CD4-positive, alpha-beta T cell (primary cell): ENCODE data around the gene SYCP3. TPM values are rescaled to one million over a fixed set of nuclear protein-coding genes. Genes with fewer than 3 reads are reported as not detected.
A peak's percentile ranks its signal among the peaks of the same experiment; 100 is the strongest.

Source experiments
- ATAC-seq: fragments of 200-7000 bp; cut with Tn5 transposase; one replicate; pipeline ENCODE4 v1.10.0; 2022; ENCODE audit warnings: mild to moderate bottlenecking; ENCODE audit not compliant: poor library complexity
- CTCF ChIA-PET: fragments of 350-600 bp; sonication (Branson Sonifier 250); formaldehyde crosslinking; loops from one replicate; lab custom pipeline; 2021; ENCODE audit warnings: antibody characterized with exemption, inconsistent platforms; lab: Charles Lee
- POLR2A ChIA-PET: fragments of 350-600 bp; sonication (Branson Sonifier 250); formaldehyde crosslinking; loops from one replicate; lab custom pipeline; 2021; ENCODE audit warnings: antibody characterized with exemption, inconsistent platforms; lab: Charles Lee
- DNase-seq, 14 experiments: peaks; one replicate each; pipeline ENCODE4 v3.0.0-alpha.2; 2013 to 2020; ENCODE audit warnings: mixed read lengths in 2 of 14
- H3K27ac ChIP-seq, 2 donors: one replicate each; pipeline versions ENCODE4 v1.5.1 to v1.7.0; 2013; ENCODE audit warnings: low read length in 2 of 2, low read depth in 1 of 2, mild to moderate bottlenecking in 1 of 2
- H3K27me3 ChIP-seq, 2 experiments: 1 replicate in 1 of 2; 2 replicates in 1 of 2; pipeline versions ENCODE4 v1.6.1 to v1.7.0; 2013; ENCODE audit warnings: low read length in 2 of 2, control low read depth in 1 of 2, mild to moderate bottlenecking in 1 of 2, moderate library complexity in 1 of 2; ENCODE audit not compliant: insufficient read depth in 2 of 2, control insufficient read depth in 1 of 2
- H3K36me3 ChIP-seq: one replicate; pipeline ENCODE4 v1.6.1; 2013; ENCODE audit warnings: low read length, control low read depth; ENCODE audit not compliant: insufficient read depth
- H3K4me1 ChIP-seq: one replicate; pipeline ENCODE4 v1.6.1; 2013; ENCODE audit warnings: low read length, control low read depth; ENCODE audit not compliant: insufficient read depth
- H3K4me3 ChIP-seq: one replicate; pipeline ENCODE4 v1.5.1; 2013; ENCODE audit warnings: mild to moderate bottlenecking, low read length, moderate library complexity
- H3K9me3 ChIP-seq, 2 experiments: 1 replicate in 1 of 2; 2 replicates in 1 of 2; pipeline versions ENCODE4 v1.6.1 to v1.7.0; 2013; ENCODE audit warnings: low read length in 2 of 2, mild to moderate bottlenecking in 2 of 2, control low read depth in 1 of 2, moderate library complexity in 1 of 2; ENCODE audit not compliant: control insufficient read depth in 1 of 2, insufficient read depth in 1 of 2
- H3K27ac Mint-ChIP-seq: one replicate; pipeline ENCODE4 v1.8.0; 2020; ENCODE audit warnings: mixed read lengths
- H3K27me3 Mint-ChIP-seq: one replicate; pipeline ENCODE4 v1.8.0; 2021; ENCODE audit warnings: mixed read lengths
- H3K36me3 Mint-ChIP-seq: one replicate; pipeline ENCODE4 v1.8.0; 2021; ENCODE audit warnings: low read depth, mixed read lengths
- H3K4me1 Mint-ChIP-seq: one replicate; pipeline ENCODE4 v1.8.0; 2021; ENCODE audit warnings: low read depth, mixed read lengths
- H3K4me3 Mint-ChIP-seq: one replicate; pipeline ENCODE4 v1.8.0; 2020; ENCODE audit warnings: mild to moderate bottlenecking, mixed read lengths
- H3K9me3 Mint-ChIP-seq: one replicate; pipeline ENCODE4 v1.8.0; 2020; ENCODE audit warnings: mixed read lengths
- intact Hi-C, 2 experiments: fragments of 100-400 bp; cut with DNase I in 1 of 2; cut with micrococcal nuclease in 1 of 2; formaldehyde crosslinking; loops; one replicate each; pipeline versions ENCODE4 v1.15.1 to v1.9.0; 2023 to 2025; cut with DNase I, micrococcal nuclease
- total RNA-seq, 174 experiments: library from RNA in 2 of 174; stranded (reverse) in 2 of 174; gene quantifications; one replicate each; pipeline ENCODE4 v1.2.3 and lab custom pipeline; 2021 to 2026
- TF ChIP-seq, protein P1 (sequence below): fragments of 200-600 bp; IDR thresholded peaks from one replicate; pipeline ENCODE4 v1.8.0; 2022; ENCODE audit warnings: antibody characterized with exemption, mild to moderate bottlenecking

Gene SYCP3
- total RNA-seq, 2 experiments from 2014 or later = 0.22 to 0.34 TPM

DNA sequence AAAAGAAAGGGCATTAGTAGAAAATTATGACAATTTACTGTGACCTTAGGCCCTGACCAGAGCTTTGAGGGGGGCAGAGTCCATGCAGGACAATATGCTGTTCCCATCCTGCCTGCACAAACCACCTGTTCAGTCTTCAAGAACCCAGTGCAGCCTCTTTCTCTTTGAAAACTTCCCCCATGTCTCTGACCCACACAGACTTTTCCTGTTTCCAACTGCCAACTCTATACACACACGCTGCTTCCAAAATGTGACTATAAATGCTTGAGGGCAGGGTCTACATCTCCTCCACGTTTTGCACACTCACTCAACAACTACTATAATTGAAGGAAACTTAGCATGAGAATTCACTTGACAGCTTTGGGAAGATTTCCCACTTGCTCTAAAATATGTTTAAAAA, 36.6 kb upstream of the SYCP3 start:
- Histone ChIP-seq H3K27ac (no peak overlapping the region), H3K27me3 (no peaks in the 10 kb centered on the region), H3K9me3 (no peaks in the 10 kb centered on the region), H3K4me1 (no peaks in the 10 kb centered on the region), H3K36me3 (peaks cover 18% of the 10 kb centered on the region), H3K4me3 (no peak overlapping the region)
- ATAC-seq = no peak
- Mint-ChIP-seq H3K36me3 (peaks cover 59% of the 10 kb centered on the region), H3K9me3 (no peaks in the 10 kb centered on the region), H3K27ac (no peak overlapping the region), H3K4me3 (no peak overlapping the region), H3K27me3 (no peaks in the 10 kb centered on the region), H3K4me1 (peaks cover 5% of the 10 kb centered on the region)
- no peak for DNase-seq
- ChIA-PET POLR2A (interaction anchor here (1.0 to 2.2 kb wide), 2 partner anchors 16 to 54 kb away, joined by 3 to 9 read pairs; partner anchors contain the start of gene GNPTAB), CTCF (interaction anchor here (0.5 to 2.7 kb wide), 3 partner anchors 55 to 64 kb away, joined by 3 to 9 read pairs (median 5); partner anchors contain the start of gene GNPTAB)
- TF ChIP-seq, protein P1, sequence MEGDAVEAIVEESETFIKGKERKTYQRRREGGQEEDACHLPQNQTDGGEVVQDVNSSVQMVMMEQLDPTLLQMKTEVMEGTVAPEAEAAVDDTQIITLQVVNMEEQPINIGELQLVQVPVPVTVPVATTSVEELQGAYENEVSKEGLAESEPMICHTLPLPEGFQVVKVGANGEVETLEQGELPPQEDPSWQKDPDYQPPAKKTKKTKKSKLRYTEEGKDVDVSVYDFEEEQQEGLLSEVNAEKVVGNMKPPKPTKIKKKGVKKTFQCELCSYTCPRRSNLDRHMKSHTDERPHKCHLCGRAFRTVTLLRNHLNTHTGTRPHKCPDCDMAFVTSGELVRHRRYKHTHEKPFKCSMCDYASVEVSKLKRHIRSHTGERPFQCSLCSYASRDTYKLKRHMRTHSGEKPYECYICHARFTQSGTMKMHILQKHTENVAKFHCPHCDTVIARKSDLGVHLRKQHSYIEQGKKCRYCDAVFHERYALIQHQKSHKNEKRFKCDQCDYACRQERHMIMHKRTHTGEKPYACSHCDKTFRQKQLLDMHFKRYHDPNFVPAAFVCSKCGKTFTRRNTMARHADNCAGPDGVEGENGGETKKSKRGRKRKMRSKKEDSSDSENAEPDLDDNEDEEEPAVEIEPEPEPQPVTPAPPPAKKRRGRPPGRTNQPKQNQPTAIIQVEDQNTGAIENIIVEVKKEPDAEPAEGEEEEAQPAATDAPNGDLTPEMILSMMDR = no peak
- intact Hi-C loops = loop anchor here in 1 of 2 experiments (2.0 to 10.0 kb wide), 3 partner anchors 55 to 339 kb away; partner anchors contain the start of genes GNPTAB and WASHC3

DNA sequence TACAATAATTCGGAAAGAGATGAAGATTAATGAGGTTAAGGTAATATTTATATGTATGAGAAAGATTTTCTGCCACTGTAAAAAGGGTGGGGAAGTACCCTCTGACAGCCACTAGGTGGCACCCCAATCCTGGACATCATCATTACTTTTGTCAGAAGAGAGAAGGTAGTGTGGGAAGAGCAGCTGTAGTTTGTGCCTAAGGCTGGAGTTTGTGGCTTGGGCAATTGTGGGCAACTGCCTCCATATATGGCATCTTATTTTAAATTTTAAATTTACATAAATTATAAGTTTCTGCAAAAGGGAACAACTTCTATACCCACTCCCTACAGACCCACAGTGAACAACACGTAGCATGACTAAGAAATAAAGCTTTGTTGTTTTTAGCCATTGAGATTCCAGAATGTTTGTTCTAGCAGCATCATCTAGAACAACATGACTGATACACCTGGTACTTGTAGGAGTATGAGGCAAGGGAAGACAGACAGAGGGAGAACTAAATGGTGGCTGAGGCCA, 34.4 kb upstream of the SYCP3 start:
- Histone ChIP-seq H3K4me1 (no peaks in the 10 kb centered on the region), H3K36me3 (peaks cover 25% of the 10 kb centered on the region), H3K9me3 (no peaks in the 10 kb centered on the region), H3K27me3 (no peaks in the 10 kb centered on the region), H3K4me3 (no peak overlapping the region), H3K27ac (no peak overlapping the region)
- no peak overlapping the region for H3K27ac Mint-ChIP-seq
- DNase-seq = peak; percentile 52 to 85 (median 60)
- no peaks in the 10 kb centered on the region for H3K27me3 Mint-ChIP-seq
- no peak overlapping the region for H3K4me3 Mint-ChIP-seq
- intact Hi-C loops = loop anchor here (1.0 to 10.0 kb wide), 5 partner anchors 57 to 361 kb away; partner anchors contain the start of genes GNPTAB (in 2 of the 2) and WASHC3 (in 1 of the 2)
- peak; percentile 97 for ATAC-seq
- peaks cover 5% of the 10 kb centered on the region for H3K4me1 Mint-ChIP-seq
- POLR2A ChIA-PET = interaction anchor here (1.0 to 1.6 kb wide), 4 partner anchors 50 to 90 kb away, joined by 3 to 14 read pairs (median 6); partner anchors contain the start of gene GNPTAB
- CTCF ChIA-PET = interaction anchor here (0.7 to 2.6 kb wide), 11 partner anchors 12 to 104 kb away, joined by 3 to 73 read pairs (median 7); partner anchors contain the start of genes DRAM1 and GNPTAB
- TF ChIP-seq, protein P1 = peak; percentile 92
- no peaks in the 10 kb centered on the region for H3K9me3 Mint-ChIP-seq
- peaks cover 62% of the 10 kb centered on the region for H3K36me3 Mint-ChIP-seq

DNA sequence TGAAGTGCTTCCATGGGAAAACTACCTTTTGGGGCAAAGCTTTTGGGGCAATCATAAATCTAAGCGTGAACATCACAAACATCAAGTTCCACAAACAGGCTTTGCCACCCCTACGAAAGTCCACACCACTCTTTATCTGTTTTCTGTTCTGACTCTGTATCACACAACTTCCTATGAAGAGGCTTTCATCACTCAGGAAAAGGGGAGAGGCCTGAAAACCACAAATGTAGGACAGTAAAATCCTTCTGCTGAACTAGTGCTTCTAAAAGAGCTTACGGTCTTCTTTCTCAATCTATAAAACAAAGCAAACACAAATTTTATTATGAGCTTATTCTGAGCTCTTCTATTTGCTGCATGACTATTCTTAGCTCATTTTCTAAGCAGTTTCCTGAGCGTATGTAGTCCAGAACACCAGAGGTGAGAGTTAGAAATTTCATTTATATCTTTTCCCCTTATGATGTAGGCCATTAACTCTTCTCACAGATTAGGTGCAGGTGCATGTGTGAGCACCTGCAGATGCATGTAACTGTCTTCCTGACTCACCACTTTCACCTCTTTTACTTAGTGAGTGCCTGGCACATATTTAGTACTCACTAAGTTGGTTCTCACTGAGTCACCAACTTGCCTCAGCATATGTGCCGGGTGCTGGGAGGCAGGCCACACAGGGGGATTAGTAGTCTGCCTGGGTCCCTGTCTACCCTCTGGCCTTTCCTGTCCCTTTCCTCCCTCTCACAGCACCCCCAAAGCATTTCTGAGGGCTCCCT, 32.9 kb upstream of the SYCP3 start:
- H3K4me3 Mint-ChIP-seq = no peak overlapping the region
- no peak overlapping the region for H3K27ac Mint-ChIP-seq
- ChIA-PET POLR2A (interaction anchor here (1.0 to 1.2 kb wide), 2 partner anchors 58 to 67 kb away, joined by 4 read pairs; partner anchors contain the start of gene GNPTAB), CTCF (interaction anchor here (1.1 to 2.6 kb wide), 4 partner anchors 13 to 68 kb away, joined by 3 to 73 read pairs (median 8); no protein-coding TSS in a partner anchor)
- no peaks in the 10 kb centered on the region for H3K27me3 Mint-ChIP-seq
- peaks cover 5% of the 10 kb centered on the region for H3K4me1 Mint-ChIP-seq
- TF ChIP-seq, protein P1 = no peak
- ATAC-seq (no peak), DNase-seq (no peak)
- no peaks in the 10 kb centered on the region for H3K9me3 Mint-ChIP-seq
- Histone ChIP-seq H3K4me1 (no peaks in the 10 kb centered on the region), H3K27ac (no peak overlapping the region), H3K9me3 (no peaks in the 10 kb centered on the region), H3K27me3 (no peaks in the 10 kb centered on the region), H3K36me3 (peaks cover 37% of the 10 kb centered on the region), H3K4me3 (no peak overlapping the region)
- H3K36me3 Mint-ChIP-seq = peaks cover 64% of the 10 kb centered on the region
- intact Hi-C loops = loop anchor here (2.0 to 10.0 kb wide), 4 partner anchors 59 to 360 kb away; partner anchors contain the start of genes GNPTAB (in 1 of the 2) and WASHC3 (in 1 of the 2)
